Measurements from ENCODE around the gene LPAR1. TPM values are rescaled to one million over a fixed set of nuclear protein-coding genes. Genes with fewer than 3 reads are reported as not detected.

LPAR1 gene
- total RNA-seq, 1 donor from 2014 or later: 0.56 TPM

- Mint-ChIP-seq H3K36me3 (ENCODE audit: unreplicated experiment) (no peaks in the 10 kb centered on the region), H3K9me3 (ENCODE audit: unreplicated experiment) (peaks cover 2% of the 10 kb centered on the region), H3K27me3 (ENCODE audit: unreplicated experiment) (no peaks in the 10 kb centered on the region), H3K4me1 (ENCODE audit: low read depth, unreplicated experiment) (peaks cover 3% of the 10 kb centered on the region), H3K27ac (ENCODE audit: unreplicated experiment) (peak overlapping the region; percentile 67), H3K4me3 (ENCODE audit: unreplicated experiment) (no peak overlapping the region)
- no peak for DNase-seq
- TF ChIP-seq CTCF (IDR thresholded peaks at IDR 0.05; ENCODE audit: partially characterized antibody, unreplicated experiment): no peak
Measured at GRCh38 chr9:110876929-110877328, 161.3 kb downstream of the LPAR1 start.

GRCh38 chr9:110874963-110875674, 163.2 kb downstream of the LPAR1 start:
- peaks cover 3% of the 10 kb centered on the region for H3K4me1 Mint-ChIP-seq (ENCODE audit: low read depth, unreplicated experiment)
- H3K27ac Mint-ChIP-seq (ENCODE audit: unreplicated experiment): no peak overlapping the region
- H3K4me3 Mint-ChIP-seq (ENCODE audit: unreplicated experiment): no peak overlapping the region
- TF ChIP-seq CTCF (IDR thresholded peaks at IDR 0.05; ENCODE audit: partially characterized antibody, unreplicated experiment): no peak
- H3K27me3 Mint-ChIP-seq (ENCODE audit: unreplicated experiment): no peaks in the 10 kb centered on the region
- H3K9me3 Mint-ChIP-seq (ENCODE audit: unreplicated experiment): peaks cover 1% of the 10 kb centered on the region
- DNase-seq: peak; percentile 31
- H3K36me3 Mint-ChIP-seq (ENCODE audit: unreplicated experiment): no peaks in the 10 kb centered on the region

- H3K9me3 Mint-ChIP-seq (ENCODE audit: unreplicated experiment): peaks cover 1% of the 10 kb centered on the region
- no peaks in the 10 kb centered on the region for H3K27me3 Mint-ChIP-seq (ENCODE audit: unreplicated experiment)
- H3K4me1 Mint-ChIP-seq (ENCODE audit: low read depth, unreplicated experiment): peaks cover 3% of the 10 kb centered on the region
- no peak for DNase-seq
- H3K4me3 Mint-ChIP-seq (ENCODE audit: unreplicated experiment): no peak overlapping the region
- no peak for TF ChIP-seq CTCF (IDR thresholded peaks at IDR 0.05; ENCODE audit: partially characterized antibody, unreplicated experiment)
- no peak overlapping the region for H3K27ac Mint-ChIP-seq (ENCODE audit: unreplicated experiment)
- H3K36me3 Mint-ChIP-seq (ENCODE audit: unreplicated experiment): no peaks in the 10 kb centered on the region
Measured at GRCh38 chr9:110872920-110873319, 165.3 kb downstream of the LPAR1 start.

- H3K27ac Mint-ChIP-seq (ENCODE audit: unreplicated experiment): no peak overlapping the region
- TF ChIP-seq CTCF (IDR thresholded peaks at IDR 0.05; ENCODE audit: partially characterized antibody, unreplicated experiment): no peak
- no peaks in the 10 kb centered on the region for H3K36me3 Mint-ChIP-seq (ENCODE audit: unreplicated experiment)
- no peak for DNase-seq
- H3K27me3 Mint-ChIP-seq (ENCODE audit: unreplicated experiment): no peaks in the 10 kb centered on the region
- no peak overlapping the region for H3K4me3 Mint-ChIP-seq (ENCODE audit: unreplicated experiment)
- H3K4me1 Mint-ChIP-seq (ENCODE audit: low read depth, unreplicated experiment): peaks cover 2% of the 10 kb centered on the region
- peaks cover under 1% of the 10 kb centered on the region for H3K9me3 Mint-ChIP-seq (ENCODE audit: unreplicated experiment)
Measured at GRCh38 chr9:110871736-110872135, 166.5 kb downstream of the LPAR1 start.

- no peaks in the 10 kb centered on the region for H3K27me3 Mint-ChIP-seq (ENCODE audit: unreplicated experiment)
- no peaks in the 10 kb centered on the region for H3K36me3 Mint-ChIP-seq (ENCODE audit: unreplicated experiment)
- H3K27ac Mint-ChIP-seq (ENCODE audit: unreplicated experiment): no peak overlapping the region
- H3K9me3 Mint-ChIP-seq (ENCODE audit: unreplicated experiment): no peaks in the 10 kb centered on the region
- no peaks in the 10 kb centered on the region for H3K4me1 Mint-ChIP-seq (ENCODE audit: low read depth, unreplicated experiment)
- no peak overlapping the region for H3K4me3 Mint-ChIP-seq (ENCODE audit: unreplicated experiment)
- no peak for DNase-seq
- TF ChIP-seq CTCF (IDR thresholded peaks at IDR 0.05; ENCODE audit: partially characterized antibody, unreplicated experiment): no peak
Measured at GRCh38 chr9:110869931-110870330, 168.3 kb downstream of the LPAR1 start.
